ENCODE results near the gene SEL1L2. TPM values are rescaled to one million over a fixed set of nuclear protein-coding genes. Genes with fewer than 3 reads are reported as not detected.

Gene SEL1L2
- total RNA-seq, 1 experiment from 2014 or later: not detected

DNA sequence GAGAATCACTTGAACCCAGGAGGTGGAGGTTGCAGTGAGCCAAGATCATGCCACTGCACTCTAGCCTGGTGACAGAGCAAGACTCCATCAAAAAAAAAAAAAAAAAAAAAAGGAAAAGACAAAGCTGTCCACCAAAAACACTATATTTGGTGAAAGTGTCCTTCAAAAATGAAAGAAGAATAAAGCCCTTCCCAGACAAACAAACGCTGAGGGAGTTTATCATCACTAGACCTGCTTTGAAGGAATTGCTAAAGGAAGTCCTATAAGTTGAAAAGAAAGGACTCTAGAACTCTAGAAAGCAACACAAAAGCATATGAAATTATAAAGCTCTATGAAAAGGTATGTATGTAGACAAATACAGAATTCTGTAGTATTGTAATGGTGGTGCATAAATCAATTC, 98.8 kb downstream of the SEL1L2 start:
- Mint-ChIP-seq H3K36me3 (peaks cover 30% of the 10 kb centered on the region), H3K9me3 (peaks cover 37% of the 10 kb centered on the region), H3K27ac (no peak overlapping the region), H3K4me3 (no peak overlapping the region), H3K27me3 (ENCODE audit: low read depth) (no peaks in the 10 kb centered on the region; the same call in 1 of the 2 replicates), H3K4me1 (no peaks in the 10 kb centered on the region)
- ChIA-PET CTCF (no interaction called here), POLR2A (interaction anchor here (0.6 kb wide), 1 partner anchor 10 kb away, joined by 3 read pairs; no protein-coding TSS in a partner anchor)
- ATAC-seq (no peak), DNase-seq (ENCODE audit: low spot score) (no peak)
- TF ChIP-seq IRF2 (CRISPR knock-in tag; IDR thresholded peaks at IDR 0.05; ENCODE audit: borderline replicate concordance, low read depth): no peak
- no peak for TF ChIP-seq ZNF423 (CRISPR knock-in tag; IDR thresholded peaks at IDR 0.05)
- TF ChIP-seq, protein P1, sequence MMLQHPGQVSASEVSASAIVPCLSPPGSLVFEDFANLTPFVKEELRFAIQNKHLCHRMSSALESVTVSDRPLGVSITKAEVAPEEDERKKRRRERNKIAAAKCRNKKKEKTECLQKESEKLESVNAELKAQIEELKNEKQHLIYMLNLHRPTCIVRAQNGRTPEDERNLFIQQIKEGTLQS (CRISPR knock-in tag; conservative IDR thresholded peaks at IDR 0.05): no peak
- TF ChIP-seq, protein P2, sequence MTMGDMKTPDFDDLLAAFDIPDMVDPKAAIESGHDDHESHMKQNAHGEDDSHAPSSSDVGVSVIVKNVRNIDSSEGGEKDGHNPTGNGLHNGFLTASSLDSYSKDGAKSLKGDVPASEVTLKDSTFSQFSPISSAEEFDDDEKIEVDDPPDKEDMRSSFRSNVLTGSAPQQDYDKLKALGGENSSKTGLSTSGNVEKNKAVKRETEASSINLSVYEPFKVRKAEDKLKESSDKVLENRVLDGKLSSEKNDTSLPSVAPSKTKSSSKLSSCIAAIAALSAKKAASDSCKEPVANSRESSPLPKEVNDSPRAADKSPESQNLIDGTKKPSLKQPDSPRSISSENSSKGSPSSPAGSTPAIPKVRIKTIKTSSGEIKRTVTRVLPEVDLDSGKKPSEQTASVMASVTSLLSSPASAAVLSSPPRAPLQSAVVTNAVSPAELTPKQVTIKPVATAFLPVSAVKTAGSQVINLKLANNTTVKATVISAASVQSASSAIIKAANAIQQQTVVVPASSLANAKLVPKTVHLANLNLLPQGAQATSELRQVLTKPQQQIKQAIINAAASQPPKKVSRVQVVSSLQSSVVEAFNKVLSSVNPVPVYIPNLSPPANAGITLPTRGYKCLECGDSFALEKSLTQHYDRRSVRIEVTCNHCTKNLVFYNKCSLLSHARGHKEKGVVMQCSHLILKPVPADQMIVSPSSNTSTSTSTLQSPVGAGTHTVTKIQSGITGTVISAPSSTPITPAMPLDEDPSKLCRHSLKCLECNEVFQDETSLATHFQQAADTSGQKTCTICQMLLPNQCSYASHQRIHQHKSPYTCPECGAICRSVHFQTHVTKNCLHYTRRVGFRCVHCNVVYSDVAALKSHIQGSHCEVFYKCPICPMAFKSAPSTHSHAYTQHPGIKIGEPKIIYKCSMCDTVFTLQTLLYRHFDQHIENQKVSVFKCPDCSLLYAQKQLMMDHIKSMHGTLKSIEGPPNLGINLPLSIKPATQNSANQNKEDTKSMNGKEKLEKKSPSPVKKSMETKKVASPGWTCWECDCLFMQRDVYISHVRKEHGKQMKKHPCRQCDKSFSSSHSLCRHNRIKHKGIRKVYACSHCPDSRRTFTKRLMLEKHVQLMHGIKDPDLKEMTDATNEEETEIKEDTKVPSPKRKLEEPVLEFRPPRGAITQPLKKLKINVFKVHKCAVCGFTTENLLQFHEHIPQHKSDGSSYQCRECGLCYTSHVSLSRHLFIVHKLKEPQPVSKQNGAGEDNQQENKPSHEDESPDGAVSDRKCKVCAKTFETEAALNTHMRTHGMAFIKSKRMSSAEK (CRISPR knock-in tag; IDR thresholded peaks at IDR 0.05; ENCODE audit: borderline replicate concordance): no peak
- TF ChIP-seq, protein P3, sequence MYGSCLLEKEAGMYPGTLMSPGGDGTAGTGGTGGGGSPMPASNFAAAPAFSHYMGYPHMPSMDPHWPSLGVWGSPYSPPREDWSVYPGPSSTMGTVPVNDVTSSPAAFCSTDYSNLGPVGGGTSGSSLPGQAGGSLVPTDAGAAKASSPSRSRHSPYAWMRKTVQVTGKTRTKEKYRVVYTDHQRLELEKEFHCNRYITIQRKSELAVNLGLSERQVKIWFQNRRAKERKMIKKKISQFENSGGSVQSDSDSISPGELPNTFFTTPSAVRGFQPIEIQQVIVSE (CRISPR knock-in tag; IDR thresholded peaks at IDR 0.05; ENCODE audit: borderline replicate concordance): no peak
- TF ChIP-seq SP1 (CRISPR knock-in tag; conservative IDR thresholded peaks at IDR 0.05): no peak
- TF ChIP-seq FOXP1 (CRISPR knock-in tag; IDR thresholded peaks at IDR 0.05; ENCODE audit: borderline replicate concordance): no peak
- no peak for TF ChIP-seq GRHL2 (CRISPR knock-in tag; IDR thresholded peaks at IDR 0.05; ENCODE audit: insufficient replicate concordance, severe bottlenecking)
- TF ChIP-seq, protein P4, sequence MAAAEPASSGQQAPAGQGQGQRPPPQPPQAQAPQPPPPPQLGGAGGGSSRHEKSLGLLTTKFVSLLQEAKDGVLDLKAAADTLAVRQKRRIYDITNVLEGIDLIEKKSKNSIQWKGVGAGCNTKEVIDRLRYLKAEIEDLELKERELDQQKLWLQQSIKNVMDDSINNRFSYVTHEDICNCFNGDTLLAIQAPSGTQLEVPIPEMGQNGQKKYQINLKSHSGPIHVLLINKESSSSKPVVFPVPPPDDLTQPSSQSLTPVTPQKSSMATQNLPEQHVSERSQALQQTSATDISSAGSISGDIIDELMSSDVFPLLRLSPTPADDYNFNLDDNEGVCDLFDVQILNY (CRISPR knock-in tag; IDR thresholded peaks at IDR 0.05): no peak
- TF ChIP-seq NFE2L1 (CRISPR knock-in tag; IDR thresholded peaks at IDR 0.05): no peak
- TF ChIP-seq FOXK1 (CRISPR knock-in tag; IDR thresholded peaks at IDR 0.05): no peak
- TF ChIP-seq JAZF1 (CRISPR knock-in tag; IDR thresholded peaks at IDR 0.05): no peak

DNA sequence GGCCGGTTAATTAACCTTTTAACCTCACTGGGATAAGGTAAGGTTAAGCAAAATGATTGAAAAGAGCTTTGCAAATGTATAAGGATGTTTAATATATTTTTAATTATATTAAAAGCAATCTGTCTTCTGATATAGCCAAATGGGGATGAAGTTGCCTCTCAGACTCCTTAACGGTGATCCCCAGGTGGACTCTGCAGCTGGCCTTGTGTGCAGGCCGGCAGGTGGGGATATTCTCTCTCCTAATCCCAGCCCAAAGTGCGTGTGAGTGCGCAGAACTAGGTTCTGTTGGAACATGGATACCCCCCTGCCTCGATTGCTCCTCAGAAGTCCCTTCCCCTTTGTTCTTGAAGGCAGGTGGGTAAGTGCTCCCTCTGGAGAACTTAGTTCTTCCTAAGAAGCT, 105.6 kb downstream of the SEL1L2 start:
- H3K4me1 Mint-ChIP-seq: no peaks in the 10 kb centered on the region
- ChIA-PET CTCF (interaction anchor here (2.2 kb wide), 1 partner anchor 11 kb away, joined by 8 read pairs; no protein-coding TSS in a partner anchor), POLR2A (interaction anchor here (0.6 kb wide), 1 partner anchor 1870 kb away, joined by 6 read pairs; no protein-coding TSS in a partner anchor)
- DNase-seq (ENCODE audit: low spot score): no peak
- no peaks in the 10 kb centered on the region for H3K27me3 Mint-ChIP-seq (ENCODE audit: low read depth)
- H3K36me3 Mint-ChIP-seq: no peaks in the 10 kb centered on the region
- no peaks in the 10 kb centered on the region for H3K9me3 Mint-ChIP-seq
- no peak overlapping the region for H3K4me3 Mint-ChIP-seq
- no peak overlapping the region for H3K27ac Mint-ChIP-seq
- no peak for ATAC-seq
- TF ChIP-seq NR1H2 (CRISPR knock-in tag; IDR thresholded peaks at IDR 0.05) (no peak), CREM (CRISPR knock-in tag; IDR thresholded peaks at IDR 0.05) (no peak), SP1 (CRISPR knock-in tag; conservative IDR thresholded peaks at IDR 0.05) (no peak), FOXJ3 (CRISPR knock-in tag; IDR thresholded peaks at IDR 0.05; ENCODE audit: borderline replicate concordance) (no peak), EMX1 (CRISPR knock-in tag; IDR thresholded peaks at IDR 0.05) (no peak), ELF4 (CRISPR knock-in tag; IDR thresholded peaks at IDR 0.05; ENCODE audit: low read depth) (no peak)
- TF ChIP-seq, protein P5, sequence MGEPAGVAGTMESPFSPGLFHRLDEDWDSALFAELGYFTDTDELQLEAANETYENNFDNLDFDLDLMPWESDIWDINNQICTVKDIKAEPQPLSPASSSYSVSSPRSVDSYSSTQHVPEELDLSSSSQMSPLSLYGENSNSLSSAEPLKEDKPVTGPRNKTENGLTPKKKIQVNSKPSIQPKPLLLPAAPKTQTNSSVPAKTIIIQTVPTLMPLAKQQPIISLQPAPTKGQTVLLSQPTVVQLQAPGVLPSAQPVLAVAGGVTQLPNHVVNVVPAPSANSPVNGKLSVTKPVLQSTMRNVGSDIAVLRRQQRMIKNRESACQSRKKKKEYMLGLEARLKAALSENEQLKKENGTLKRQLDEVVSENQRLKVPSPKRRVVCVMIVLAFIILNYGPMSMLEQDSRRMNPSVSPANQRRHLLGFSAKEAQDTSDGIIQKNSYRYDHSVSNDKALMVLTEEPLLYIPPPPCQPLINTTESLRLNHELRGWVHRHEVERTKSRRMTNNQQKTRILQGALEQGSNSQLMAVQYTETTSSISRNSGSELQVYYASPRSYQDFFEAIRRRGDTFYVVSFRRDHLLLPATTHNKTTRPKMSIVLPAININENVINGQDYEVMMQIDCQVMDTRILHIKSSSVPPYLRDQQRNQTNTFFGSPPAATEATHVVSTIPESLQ (CRISPR knock-in tag; IDR thresholded peaks at IDR 0.05): no peak
- TF ChIP-seq, protein P6, sequence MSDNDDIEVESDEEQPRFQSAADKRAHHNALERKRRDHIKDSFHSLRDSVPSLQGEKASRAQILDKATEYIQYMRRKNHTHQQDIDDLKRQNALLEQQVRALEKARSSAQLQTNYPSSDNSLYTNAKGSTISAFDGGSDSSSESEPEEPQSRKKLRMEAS (CRISPR knock-in tag; IDR thresholded peaks at IDR 0.05): no peak
- TF ChIP-seq, protein P7, sequence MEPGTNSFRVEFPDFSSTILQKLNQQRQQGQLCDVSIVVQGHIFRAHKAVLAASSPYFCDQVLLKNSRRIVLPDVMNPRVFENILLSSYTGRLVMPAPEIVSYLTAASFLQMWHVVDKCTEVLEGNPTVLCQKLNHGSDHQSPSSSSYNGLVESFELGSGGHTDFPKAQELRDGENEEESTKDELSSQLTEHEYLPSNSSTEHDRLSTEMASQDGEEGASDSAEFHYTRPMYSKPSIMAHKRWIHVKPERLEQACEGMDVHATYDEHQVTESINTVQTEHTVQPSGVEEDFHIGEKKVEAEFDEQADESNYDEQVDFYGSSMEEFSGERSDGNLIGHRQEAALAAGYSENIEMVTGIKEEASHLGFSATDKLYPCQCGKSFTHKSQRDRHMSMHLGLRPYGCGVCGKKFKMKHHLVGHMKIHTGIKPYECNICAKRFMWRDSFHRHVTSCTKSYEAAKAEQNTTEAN (CRISPR knock-in tag; IDR thresholded peaks at IDR 0.05): no peak
- TF ChIP-seq, protein P8, sequence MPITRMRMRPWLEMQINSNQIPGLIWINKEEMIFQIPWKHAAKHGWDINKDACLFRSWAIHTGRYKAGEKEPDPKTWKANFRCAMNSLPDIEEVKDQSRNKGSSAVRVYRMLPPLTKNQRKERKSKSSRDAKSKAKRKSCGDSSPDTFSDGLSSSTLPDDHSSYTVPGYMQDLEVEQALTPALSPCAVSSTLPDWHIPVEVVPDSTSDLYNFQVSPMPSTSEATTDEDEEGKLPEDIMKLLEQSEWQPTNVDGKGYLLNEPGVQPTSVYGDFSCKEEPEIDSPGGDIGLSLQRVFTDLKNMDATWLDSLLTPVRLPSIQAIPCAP (CRISPR knock-in tag; IDR thresholded peaks at IDR 0.05): no peak
- TF ChIP-seq, protein P9, sequence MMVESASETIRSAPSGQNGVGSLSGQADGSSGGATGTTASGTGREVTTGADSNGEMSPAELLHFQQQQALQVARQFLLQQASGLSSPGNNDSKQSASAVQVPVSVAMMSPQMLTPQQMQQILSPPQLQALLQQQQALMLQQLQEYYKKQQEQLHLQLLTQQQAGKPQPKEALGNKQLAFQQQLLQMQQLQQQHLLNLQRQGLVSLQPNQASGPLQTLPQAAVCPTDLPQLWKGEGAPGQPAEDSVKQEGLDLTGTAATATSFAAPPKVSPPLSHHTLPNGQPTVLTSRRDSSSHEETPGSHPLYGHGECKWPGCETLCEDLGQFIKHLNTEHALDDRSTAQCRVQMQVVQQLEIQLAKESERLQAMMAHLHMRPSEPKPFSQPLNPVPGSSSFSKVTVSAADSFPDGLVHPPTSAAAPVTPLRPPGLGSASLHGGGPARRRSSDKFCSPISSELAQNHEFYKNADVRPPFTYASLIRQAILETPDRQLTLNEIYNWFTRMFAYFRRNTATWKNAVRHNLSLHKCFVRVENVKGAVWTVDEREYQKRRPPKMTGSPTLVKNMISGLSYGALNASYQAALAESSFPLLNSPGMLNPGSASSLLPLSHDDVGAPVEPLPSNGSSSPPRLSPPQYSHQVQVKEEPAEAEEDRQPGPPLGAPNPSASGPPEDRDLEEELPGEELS (CRISPR knock-in tag; IDR thresholded peaks at IDR 0.05): no peak

Data from WTC11 (cell line).